SK-N-SH (cell line): ENCODE data around the gene RASGEF1B. TPM values are rescaled to one million over a fixed set of nuclear protein-coding genes. Genes with fewer than 3 reads are reported as not detected.

Experiments
- CTCF ChIA-PET: fragments of 300-600, 350-600 bp; formaldehyde crosslinking; extraction: SDS; loops from one replicate; lab custom pipeline; 2021; lab: Yijun Ruan, JAX
- POLR2A ChIA-PET: fragments of 350-600 bp; sonication (Branson Sonifier 250); formaldehyde crosslinking; extraction: SDS; loops from one replicate; lab custom pipeline; 2020; ENCODE audit warnings: antibody characterized with exemption, inconsistent platforms; lab: Yijun Ruan, JAX
- DNase-seq: peaks from one replicate; pipeline ENCODE4 v3.0.0; 2012
- H2AFZ ChIP-seq: fragments of 200-600 bp; sonication (generic); 2 replicates; pipeline ENCODE4 v1.8.1; 2016; ENCODE audit warnings: antibody characterized with exemption, mild to moderate bottlenecking, low read depth
- H3F3A ChIP-seq: fragments of 200-600 bp; sonication (generic); replicated peaks from 2 replicates; pipeline ENCODE3; 2016; ENCODE audit warnings: antibody characterized with exemption, mild to moderate bottlenecking; ENCODE audit not compliant: insufficient read depth
- H3K27ac ChIP-seq, 2 experiments: fragments of 200-500 bp in 1 of 2; fragments of 200-600 bp in 1 of 2; sonication (Bioruptor generic) in 1 of 2; sonication (generic), shearing (Covaris generic) in 1 of 2; 2 replicates each; pipeline versions ENCODE4 v1.5.1 to v1.6.1; 2014 to 2016; ENCODE audit warnings: low read depth in 2 of 2, inconsistent platforms in 1 of 2, low read length in 1 of 2, mild to moderate bottlenecking in 1 of 2, mixed read lengths in 1 of 2
- H3K27me3 ChIP-seq: fragments of 200-600 bp; sonication (generic), shearing (Covaris generic); 2 replicates; pipeline ENCODE4 v1.6.1; 2016; ENCODE audit warnings: mixed run types; ENCODE audit not compliant: insufficient read depth
- H3K36me3 ChIP-seq, 2 experiments: fragments of 200-500 bp in 1 of 2; fragments of 200-600 bp in 1 of 2; sonication (Bioruptor generic) in 1 of 2; sonication (generic) in 1 of 2; replicated peaks in 1 of 2; 2 replicates each; pipeline versions ENCODE3 to v1.5.1; 2014 to 2016; ENCODE audit warnings: low read length in 1 of 2, mild to moderate bottlenecking in 1 of 2; ENCODE audit not compliant: insufficient read depth in 2 of 2, control insufficient read depth in 1 of 2
- H3K4me1 ChIP-seq, 2 experiments: fragments of 200-500 bp in 1 of 2; fragments of 200-600 bp in 1 of 2; sonication (Bioruptor generic) in 1 of 2; sonication (generic), shearing (Covaris generic) in 1 of 2; 2 replicates each; pipeline versions ENCODE4 v1.5.1 to v1.6.1; 2014 to 2016; ENCODE audit warnings: low read depth in 1 of 2, low read length in 1 of 2, mixed run types in 1 of 2; ENCODE audit not compliant: insufficient read depth in 2 of 2, control insufficient read depth in 1 of 2
- H3K4me2 ChIP-seq: fragments of 200-600 bp; sonication (generic), shearing (Covaris generic); 2 replicates; pipeline ENCODE4 v1.6.1; 2017; ENCODE audit warnings: mixed run types
- H3K4me3 ChIP-seq, 2 experiments: fragments of 200-500 bp in 1 of 2; fragments of 200-600 bp in 1 of 2; sonication (Bioruptor generic) in 1 of 2; sonication (generic), shearing (Covaris generic) in 1 of 2; 2 replicates each; pipeline versions ENCODE4 v1.5.1 to v1.8.1; 2014 to 2016; ENCODE audit warnings: low read depth in 2 of 2, inconsistent platforms in 1 of 2, low read length in 1 of 2, mild to moderate bottlenecking in 1 of 2, mixed read lengths in 1 of 2, moderate library complexity in 1 of 2
- H3K79me2 ChIP-seq: fragments of 200-600 bp; sonication (generic); 2 replicates; pipeline ENCODE4 v1.8.1; 2017; ENCODE audit warnings: mild to moderate bottlenecking; ENCODE audit not compliant: insufficient read depth
- H3K9ac ChIP-seq: fragments of 200-600 bp; sonication (generic); 2 replicates; pipeline ENCODE4 v1.6.1; 2017; ENCODE audit warnings: mixed run types
- H3K9me2 ChIP-seq: fragments of 200-600 bp; sonication (generic); 2 replicates; pipeline ENCODE4 v1.6.1; 2017; ENCODE audit warnings: mixed run types
- H3K9me3 ChIP-seq: fragments of 200-600 bp; sonication (generic); 2 replicates; pipeline ENCODE4 v1.6.1; 2017; ENCODE audit warnings: mixed run types, mild to moderate bottlenecking, moderate library complexity
- H4K20me1 ChIP-seq: fragments of 200-600 bp; sonication (generic); 2 replicates; pipeline ENCODE4 v1.6.1; 2017; ENCODE audit warnings: mild to moderate bottlenecking, mixed run types; ENCODE audit not compliant: insufficient read depth
- CTCF ChIP-seq: fragments of 200-600 bp; sonication (generic); IDR thresholded peaks from 2 replicates; pipeline ENCODE4 v1.6.1; 2017; ENCODE audit warnings: antibody characterized with exemption, mild to moderate bottlenecking, moderate library complexity
- ELF1 ChIP-seq: IDR thresholded peaks from 2 replicates; pipeline ENCODE4 v1.4.0; 2012
- EZH2phosphoT487 ChIP-seq: fragments of 200-600 bp; sonication (generic); IDR thresholded peaks from 2 replicates; pipeline ENCODE4 v1.6.1; 2017; ENCODE audit warnings: low read depth, mixed run types, mild to moderate bottlenecking, antibody characterized with exemption, moderate library complexity, borderline replicate concordance
- FOSL2 ChIP-seq: IDR thresholded peaks from 2 replicates; pipeline ENCODE4 v1.4.0; 2012; ENCODE audit warnings: low read depth, mild to moderate bottlenecking, moderate library complexity, borderline replicate concordance
- FOXM1 ChIP-seq: IDR thresholded peaks from 2 replicates; pipeline ENCODE4 v1.4.0; 2012; ENCODE audit warnings: low read depth, mild to moderate bottlenecking
- GABPA ChIP-seq: IDR thresholded peaks from 2 replicates; pipeline ENCODE4 v1.4.0; 2012; ENCODE audit warnings: low read depth, mild to moderate bottlenecking
- GATA2 ChIP-seq: sonication (generic); formaldehyde crosslinking; IDR thresholded peaks from 2 replicates; pipeline ENCODE4 v1.5.0; 2020; ENCODE audit warnings: mild to moderate bottlenecking, missing genetic modification reagents
- MAX ChIP-seq: IDR thresholded peaks from 2 replicates; pipeline ENCODE4 v1.4.0; 2012; ENCODE audit warnings: low read depth
- MEF2A ChIP-seq: IDR thresholded peaks from 2 replicates; pipeline ENCODE4 v1.4.0; 2012; ENCODE audit warnings: low read depth, borderline replicate concordance
- MXI1 ChIP-seq: IDR thresholded peaks from 2 replicates; pipeline ENCODE4 v1.6.1; 2012; ENCODE audit warnings: mild to moderate bottlenecking, low read depth, low read length, improper control_type of control experiment
- NFIC ChIP-seq: IDR thresholded peaks from 2 replicates; pipeline ENCODE4 v1.4.0; 2012; ENCODE audit warnings: borderline replicate concordance
- PBX3 ChIP-seq: IDR thresholded peaks from 2 replicates; pipeline ENCODE4; 2012
- RCOR1 ChIP-seq: fragments of 150-350 bp; IDR thresholded peaks from 2 replicates; pipeline ENCODE4 v1.6.1; 2017; ENCODE audit warnings: antibody characterized with exemption, low read length
- RXRA ChIP-seq: IDR thresholded peaks from 2 replicates; pipeline ENCODE4 v1.4.0; 2012; ENCODE audit warnings: low read depth, mild to moderate bottlenecking, borderline replicate concordance
- SMC3 ChIP-seq: IDR thresholded peaks from 2 replicates; pipeline ENCODE4 v1.6.1; 2012; ENCODE audit warnings: low read depth, low read length, improper control_type of control experiment
- TCF12 ChIP-seq: IDR thresholded peaks from 2 replicates; pipeline ENCODE4 v1.4.0; 2012
- USF1 ChIP-seq: IDR thresholded peaks from 2 replicates; pipeline ENCODE4 v1.4.0; 2012; ENCODE audit warnings: low read depth, borderline replicate concordance
- USF2 ChIP-seq: fragments of 150-350 bp; IDR thresholded peaks from 2 replicates; pipeline ENCODE4 v1.6.1; 2017; ENCODE audit warnings: antibody characterized with exemption, low read length, low read depth, borderline replicate concordance
- YY1 ChIP-seq: IDR thresholded peaks from 2 replicates; pipeline ENCODE4 v1.4.0; 2012; ENCODE audit warnings: low read depth, mild to moderate bottlenecking
- WGBS: methylation state at CpG from one replicate; pipeline ENCODE4 v1.1.6; 2017; ENCODE audit warnings: low lambda C conversion rate; 5-methylcytosine and 5-hydroxymethylcytosine counted together
- polyA plus RNA-seq, 3 experiments: library from polyadenylated mRNA; depleted of rRNA; stranded (reverse); fragments of >200 nt; gene quantifications; 2 replicates each; pipeline ENCODE4 v1.2.3, GENCODE V29; 2012

The RASGEF1B gene
- polyA plus RNA-seq, 1 of the 3 experiments (the other 2 are of a cell fraction) = not detected

GRCh38 chr4:81469781-81470455 lies 1.8 kb downstream of the RASGEF1B start:
- Histone ChIP-seq H3F3A (no peaks in the 10 kb centered on the region), H3K9ac (no peak overlapping the region), H3K4me1 (no peaks in the 10 kb centered on the region; a peak in 1 of 4 replicates), H3K27me3 (peaks cover 55% of the 10 kb centered on the region), H3K4me3 (no peak overlapping the region), H3K9me2 (no peaks in the 10 kb centered on the region), H3K36me3 (no peaks in the 10 kb centered on the region), H4K20me1 (no peaks in the 10 kb centered on the region), H3K9me3 (no peaks in the 10 kb centered on the region), H3K27ac (no peak overlapping the region), H3K79me2 (no peaks in the 10 kb centered on the region), H2AFZ (no peak overlapping the region), H3K4me2 (no peak overlapping the region)
- TF ChIP-seq GABPA = no peak
- no peak for TF ChIP-seq NFIC
- TF ChIP-seq EZH2phosphoT487 = no peak
- no peak for TF ChIP-seq PBX3
- no peak for TF ChIP-seq ELF1
- TF ChIP-seq MEF2A = no peak
- TF ChIP-seq CTCF = no peak
- TF ChIP-seq USF1 = no peak
- TF ChIP-seq TCF12 = no peak
- TF ChIP-seq USF2 = no peak
- TF ChIP-seq FOSL2 = no peak
- no peak for TF ChIP-seq RXRA
- CTCF ChIA-PET = interaction anchor here (0.9 to 1.7 kb wide), 3 partner anchors 26 to 375 kb away, joined by 3 to 7 read pairs (median 5); no protein-coding TSS in a partner anchor
- DNase-seq = no peak
- WGBS = 5% methylated on average over 7 of the region's 7 CpGs
- POLR2A ChIA-PET = no interaction called here

- no peak overlapping the region for H2AFZ ChIP-seq
- TF ChIP-seq FOXM1 (no peak), SMC3 (no peak), MXI1 (no peak), MAX (no peak), YY1 (no peak), USF1 (no peak), GATA2 (CRISPR knock-in tag) (no peak), CTCF (no peak), RCOR1 (no peak)
Observed at GRCh38 chr4:81468678-81469077, 3.0 kb downstream of the RASGEF1B start.

More at GRCh38 chr4:81468678-81469077, 3.0 kb downstream of the RASGEF1B start:
- DNase-seq = no peak
- ChIA-PET CTCF (interaction anchor here (1.7 to 1.8 kb wide), 3 partner anchors 18 to 382 kb away, joined by 5 to 9 read pairs (median 7); no protein-coding TSS in a partner anchor), POLR2A (no interaction called here)
- H3K27ac ChIP-seq = no peak overlapping the region
- H4K20me1 ChIP-seq = no peaks in the 10 kb centered on the region
- H3K9me3 ChIP-seq = no peaks in the 10 kb centered on the region
- H3K79me2 ChIP-seq = no peaks in the 10 kb centered on the region
- H3K27me3 ChIP-seq = peaks cover 50% of the 10 kb centered on the region
- WGBS = 0% methylated on average over 2 of the region's 2 CpGs
- H3K4me3 ChIP-seq = no peak overlapping the region
- H3F3A ChIP-seq = no peaks in the 10 kb centered on the region
- H3K36me3 ChIP-seq = no peaks in the 10 kb centered on the region
- no peak overlapping the region for H3K9ac ChIP-seq
- no peaks in the 10 kb centered on the region; a peak in 1 of 4 replicates for H3K4me1 ChIP-seq
- H3K9me2 ChIP-seq = no peaks in the 10 kb centered on the region
- H3K4me2 ChIP-seq = no peak overlapping the region
